ENCODE measurements around the gene SAMD14. TPM values are rescaled to one million over a fixed set of nuclear protein-coding genes. Genes with fewer than 3 reads are reported as not detected.

SAMD14 gene
- total and polyA plus RNA-seq, 2 donors (not counting 1 experiment from before 2014, with no cell fraction given) = 2.1 to 3.8 TPM

GRCh38 chr17:50122945-50123344 is 7.0 kb downstream of the SAMD14 start:
- DNase-seq (ENCODE audit: low read depth in 2 of 2) = no peak
- no peak overlapping the region for H3K4me2 ChIP-seq (ENCODE audit: extremely low read depth, insufficient read depth, low read length)
- H3K79me2 ChIP-seq (ENCODE audit: control insufficient read depth, insufficient read depth, low read length) = no peaks in the 10 kb centered on the region
- peaks cover 3% of the 10 kb centered on the region for H3K27me3 ChIP-seq (ENCODE audit: control insufficient read depth, insufficient read depth, low read length)
- H3K9me3 ChIP-seq (ENCODE audit: control insufficient read depth, insufficient read depth, low read depth, low read length) = no peaks in the 10 kb centered on the region
- H3K4me1 ChIP-seq (ENCODE audit: control insufficient read depth, extremely low read depth, insufficient read depth, low read length) = no peaks in the 10 kb centered on the region
- no peak overlapping the region for H2AFZ ChIP-seq (ENCODE audit: low read length)
- H3K36me3 ChIP-seq (ENCODE audit: control insufficient read depth, insufficient read depth, low read length) = no peaks in the 10 kb centered on the region
- H3K27ac ChIP-seq (ENCODE audit: insufficient read depth, low read length) = no peak overlapping the region
- no peak overlapping the region for H3K9ac ChIP-seq (ENCODE audit: insufficient read depth, low read length)
- TF ChIP-seq EZH2 (IDR thresholded peaks at IDR 0.05; ENCODE audit: low read length, missing control alignments) (no peak), CTCF (conservative IDR thresholded peaks at IDR 0.05 in 1 of 2, IDR thresholded peaks at IDR 0.05 in 1 of 2; ENCODE audit: low read depth in 1 of 2, low read length in 2 of 2) (no peak)
- no peaks in the 10 kb centered on the region for H4K20me1 ChIP-seq (ENCODE audit: control insufficient read depth, extremely low read depth, insufficient read depth, low read length)
- no peak overlapping the region for H3K4me3 ChIP-seq (replicated peaks in 1 of 4; ENCODE audit: control extremely low read depth in 1 of 4, insufficient read depth in 1 of 4, low read depth in 3 of 4, low read length in 4 of 4)

DNA sequence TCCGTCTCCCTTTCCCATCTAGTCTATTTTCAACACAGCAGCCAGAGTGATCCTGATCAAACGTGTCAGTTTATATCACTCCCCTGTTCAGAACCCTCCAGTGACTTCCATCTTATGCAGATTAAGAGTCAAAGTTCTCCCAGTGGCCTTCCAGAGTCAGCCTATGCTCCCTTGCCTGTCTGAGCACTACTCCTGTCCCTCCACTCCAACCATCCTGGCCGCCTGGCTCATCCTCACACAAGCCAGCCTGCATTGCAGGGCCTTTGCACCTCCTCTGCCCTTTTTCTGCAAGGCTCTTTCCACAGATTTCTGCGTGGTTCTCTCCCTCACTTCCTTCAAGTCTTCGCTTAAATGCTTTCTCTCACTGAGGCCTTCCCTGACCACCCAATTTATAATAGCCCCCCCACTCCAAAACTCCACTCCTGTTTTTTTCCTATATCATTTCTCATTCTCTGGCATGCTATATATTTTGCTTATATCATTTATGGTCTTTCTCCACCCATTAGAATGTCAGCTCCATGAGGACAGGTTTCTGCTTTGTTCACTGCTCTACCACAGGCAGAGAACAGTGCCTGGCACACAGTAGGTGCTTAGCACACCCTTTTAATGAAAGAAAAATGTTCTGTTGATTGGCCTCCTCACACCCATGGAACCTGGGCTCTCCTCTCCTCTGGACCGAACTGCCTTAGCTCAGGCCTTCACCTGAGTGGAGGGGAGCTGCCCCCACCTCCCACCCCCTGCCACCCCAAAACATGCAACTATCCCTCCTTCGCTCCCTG is 9.3 kb downstream of the SAMD14 start:
- no peak for DNase-seq (ENCODE audit: low read depth in 2 of 2)

DNA sequence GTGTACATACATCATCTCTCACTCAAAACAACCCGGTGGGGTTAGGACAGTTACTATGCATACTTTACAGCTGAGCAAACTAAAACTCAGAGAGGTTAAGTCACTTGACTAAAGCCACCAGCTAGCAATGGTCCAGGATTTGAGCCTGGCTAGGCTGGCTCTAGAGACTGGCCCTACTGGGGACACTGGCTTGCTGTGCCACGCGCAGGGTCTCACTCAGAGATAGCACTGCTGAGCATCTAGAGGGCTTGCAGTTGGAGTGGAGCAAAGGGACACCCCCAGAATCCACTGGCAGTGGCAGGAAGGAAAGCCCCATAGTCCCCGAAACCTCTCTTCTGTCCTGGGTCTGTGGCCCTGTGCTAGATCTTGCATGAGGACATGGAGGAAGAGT is 11.1 kb downstream of the SAMD14 start:
- DNase-seq (ENCODE audit: low read depth in 2 of 2) = no peak

More for the DNA sequence above, 9.3 kb downstream of the SAMD14 start:
- Histone ChIP-seq H2AFZ (ENCODE audit: low read length) (no peak overlapping the region), H3K79me2 (ENCODE audit: control insufficient read depth, insufficient read depth, low read length) (no peaks in the 10 kb centered on the region), H4K20me1 (ENCODE audit: control insufficient read depth, extremely low read depth, insufficient read depth, low read length) (no peaks in the 10 kb centered on the region), H3K4me2 (ENCODE audit: extremely low read depth, insufficient read depth, low read length) (no peak overlapping the region), H3K9ac (ENCODE audit: insufficient read depth, low read length) (no peak overlapping the region), H3K27me3 (ENCODE audit: control insufficient read depth, insufficient read depth, low read length) (peaks cover 3% of the 10 kb centered on the region), H3K9me3 (ENCODE audit: control insufficient read depth, insufficient read depth, low read depth, low read length) (no peaks in the 10 kb centered on the region), H3K36me3 (ENCODE audit: control insufficient read depth, insufficient read depth, low read length) (no peaks in the 10 kb centered on the region), H3K27ac (ENCODE audit: insufficient read depth, low read length) (no peak overlapping the region), H3K4me3 (replicated peaks in 1 of 4; ENCODE audit: control extremely low read depth in 1 of 4, insufficient read depth in 1 of 4, low read depth in 3 of 4, low read length in 4 of 4) (no peak overlapping the region), H3K4me1 (ENCODE audit: control insufficient read depth, extremely low read depth, insufficient read depth, low read length) (no peaks in the 10 kb centered on the region)
- no peak for TF ChIP-seq CTCF (conservative IDR thresholded peaks at IDR 0.05 in 1 of 2, IDR thresholded peaks at IDR 0.05 in 1 of 2; ENCODE audit: low read depth in 1 of 2, low read length in 2 of 2)
- no peak for TF ChIP-seq EZH2 (IDR thresholded peaks at IDR 0.05; ENCODE audit: low read length, missing control alignments)

More for the DNA sequence above, 11.1 kb downstream of the SAMD14 start:
- H2AFZ ChIP-seq (ENCODE audit: low read length) = no peak overlapping the region
- H3K9me3 ChIP-seq (ENCODE audit: control insufficient read depth, insufficient read depth, low read depth, low read length) = no peaks in the 10 kb centered on the region
- H3K4me1 ChIP-seq (ENCODE audit: control insufficient read depth, extremely low read depth, insufficient read depth, low read length) = no peaks in the 10 kb centered on the region
- H3K36me3 ChIP-seq (ENCODE audit: control insufficient read depth, insufficient read depth, low read length) = no peaks in the 10 kb centered on the region
- H3K27ac ChIP-seq (ENCODE audit: insufficient read depth, low read length) = no peak overlapping the region
- H3K9ac ChIP-seq (ENCODE audit: insufficient read depth, low read length) = no peak overlapping the region
- no peak overlapping the region for H3K4me2 ChIP-seq (ENCODE audit: extremely low read depth, insufficient read depth, low read length)
- TF ChIP-seq EZH2 (IDR thresholded peaks at IDR 0.05; ENCODE audit: low read length, missing control alignments) (no peak), CTCF (conservative IDR thresholded peaks at IDR 0.05 in 1 of 2, IDR thresholded peaks at IDR 0.05 in 1 of 2; ENCODE audit: low read depth in 1 of 2, low read length in 2 of 2) (no peak)
- H3K4me3 ChIP-seq (replicated peaks in 1 of 4; ENCODE audit: control extremely low read depth in 1 of 4, insufficient read depth in 1 of 4, low read depth in 3 of 4, low read length in 4 of 4) = no peak overlapping the region
- no peaks in the 10 kb centered on the region for H3K79me2 ChIP-seq (ENCODE audit: control insufficient read depth, insufficient read depth, low read length)
- no peaks in the 10 kb centered on the region for H4K20me1 ChIP-seq (ENCODE audit: control insufficient read depth, extremely low read depth, insufficient read depth, low read length)
- peaks cover 3% of the 10 kb centered on the region for H3K27me3 ChIP-seq (ENCODE audit: control insufficient read depth, insufficient read depth, low read length)
